Measurements from ENCODE around the gene STT3B. TPM values are rescaled to one million over a fixed set of nuclear protein-coding genes. Genes with fewer than 3 reads are reported as not detected.

Gene STT3B
- total and polyA plus RNA-seq, 2 of the 4 experiments (the other 2 are of a cell fraction): 45.5 to 86.4 TPM

DNA sequence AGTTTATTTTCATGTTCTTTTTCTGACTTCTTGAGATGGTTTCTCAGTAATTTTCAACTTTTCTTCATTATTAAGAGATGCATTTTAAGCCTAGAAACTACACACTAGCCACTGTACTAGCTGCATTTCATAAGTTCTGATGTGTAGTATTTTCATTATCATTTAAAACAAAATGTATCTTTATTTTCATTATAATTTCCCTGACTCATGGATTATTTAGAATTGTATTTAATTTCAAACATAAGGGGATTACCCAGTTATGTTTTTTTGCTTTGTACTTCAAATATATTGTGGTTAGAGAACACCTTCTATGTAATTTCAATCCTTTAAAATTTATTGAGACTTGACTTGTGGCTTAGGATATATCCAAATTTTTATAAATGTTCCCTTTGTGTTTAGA is 44.5 kb downstream of the STT3B start:
- BruUV-seq (replicated peaks): no TSS peak
- Histone ChIP-seq H3K23ac (ENCODE audit: low read depth, low read length) (no peak overlapping the region), H4K8ac (ENCODE audit: low read depth in 2 of 2, low read length in 2 of 2) (no peak overlapping the region), H2AK5ac (ENCODE audit: low read depth, low read length) (no peak overlapping the region), H2BK5ac (ENCODE audit: low read depth, low read length, poor library complexity, severe bottlenecking) (no peak overlapping the region), H3K18ac (ENCODE audit: low read depth, low read length) (no peak overlapping the region), H4K20me1 (ENCODE audit: insufficient read depth, low read length) (peaks cover 21% of the 10 kb centered on the region), H3K9me1 (ENCODE audit: insufficient read depth, low read length) (peaks cover 3% of the 10 kb centered on the region), H2BK120ac (ENCODE audit: low read depth, low read length) (no peak overlapping the region), H3K4me2 (ENCODE audit: low read depth, low read length) (no peak overlapping the region), H3K56ac (ENCODE audit: extremely low read depth, insufficient read depth, low read length) (no peak overlapping the region), H3K9ac (ENCODE audit: low read depth, low read length) (no peak overlapping the region), H3K14ac (replicated peaks; ENCODE audit: low read depth, low read length) (no peak overlapping the region), H2BK15ac (ENCODE audit: low read depth, low read length) (no peak overlapping the region), H3K36me3 (ENCODE audit: control insufficient read depth, insufficient read depth, low read length) (peaks cover 1% of the 10 kb centered on the region; the same call in 1 of the 2 replicates), H3K27me3 (ENCODE audit: control insufficient read depth, insufficient read depth, low read length) (no peaks in the 10 kb centered on the region), H3K9me3 (ENCODE audit: control insufficient read depth, insufficient read depth, low read length) (no peaks in the 10 kb centered on the region), H2AFZ (replicated peaks; ENCODE audit: low read length, poor library complexity) (no peak overlapping the region), H4K91ac (ENCODE audit: insufficient read depth, low read depth, low read length) (no peak overlapping the region), H3K4me1 (ENCODE audit: control insufficient read depth, insufficient read depth, low read length) (no peaks in the 10 kb centered on the region), H3K4ac (ENCODE audit: low read depth, low read length) (no peak overlapping the region), H2BK20ac (ENCODE audit: low read depth, low read length) (no peak overlapping the region), H3K27ac (ENCODE audit: insufficient read depth, low read length) (no peak overlapping the region), H2AK9ac (replicated peaks; ENCODE audit: low read depth, low read length, poor library complexity) (no peak overlapping the region), H3K79me1 (ENCODE audit: low read depth in 1 of 2, low read length in 2 of 2) (peaks cover 18 to 28% of the 10 kb centered on the region in 2 experiments), H3K4me3 (ENCODE audit: insufficient read depth, low read depth, low read length) (no peak overlapping the region), H4K5ac (ENCODE audit: low read depth, low read length) (no peak overlapping the region)
- POLR2A ChIA-PET (ENCODE audit: unreplicated experiment): no interaction called here
- dilution Hi-C loops (cut with HindIII; ENCODE audit: low sequenced_read_pairs, unreplicated experiment) (no loop called here), intact Hi-C loops (cut with micrococcal nuclease) (no loop called here), in situ Hi-C loops (cut with MboI; ENCODE audit: low sequenced_read_pairs) (no loop called here)
- no peak for DNase-seq
- TF ChIP-seq FOS (IDR thresholded peaks at IDR 0.05; ENCODE audit: low read depth, low read length) (no peak), MXI1 (IDR thresholded peaks at IDR 0.05; ENCODE audit: borderline replicate concordance, low read depth, low read length) (no peak), RAD21 (IDR thresholded peaks at IDR 0.05; ENCODE audit: low read length) (no peak)
- TF ChIP-seq, protein P1, sequence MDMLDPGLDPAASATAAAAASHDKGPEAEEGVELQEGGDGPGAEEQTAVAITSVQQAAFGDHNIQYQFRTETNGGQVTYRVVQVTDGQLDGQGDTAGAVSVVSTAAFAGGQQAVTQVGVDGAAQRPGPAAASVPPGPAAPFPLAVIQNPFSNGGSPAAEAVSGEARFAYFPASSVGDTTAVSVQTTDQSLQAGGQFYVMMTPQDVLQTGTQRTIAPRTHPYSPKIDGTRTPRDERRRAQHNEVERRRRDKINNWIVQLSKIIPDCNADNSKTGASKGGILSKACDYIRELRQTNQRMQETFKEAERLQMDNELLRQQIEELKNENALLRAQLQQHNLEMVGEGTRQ (IDR thresholded peaks at IDR 0.05; ENCODE audit: low read depth, low read length): no peak
- CTCF ChIA-PET: no interaction called here
- no peak for ATAC-seq (ENCODE audit: low read depth)
